GM18502 (cell line): ENCODE measurements around the gene GLYATL1B.
"Not testable (repeated sequence)": the region's sequence is repeated elsewhere in the genome, so short reads cannot be mapped to it uniquely, and the experiment has no call there.

ENCODE experiments used
- ATAC-seq: cut with Tn5 transposase; IDR thresholded peaks from one replicate; pipeline ENCODE4 v1.9.1; 2021; ENCODE audit warnings: mild to moderate bottlenecking; ENCODE audit not compliant: unreplicated experiment, poor library complexity

GLYATL1B gene

GRCh38 chr11:59095225-59095624, 9.1 kb downstream of the GLYATL1B start:
- ATAC-seq: peak; percentile 84

GRCh38 chr11:59095972-59096575, 10.0 kb downstream of the GLYATL1B start:
- not testable (repeated sequence) for ATAC-seq

GRCh38 chr11:59097113-59097708, 11.1 kb downstream of the GLYATL1B start:
- peak; percentile 49 for ATAC-seq

- ATAC-seq: peak; percentile 22
Measured at GRCh38 chr11:59097938-59098337, 11.8 kb downstream of the GLYATL1B start.

GRCh38 chr11:59102259-59102765, 16.2 kb downstream of the GLYATL1B start:
- peak; percentile 73 for ATAC-seq

- peak; percentile 75 for ATAC-seq
Measured at GRCh38 chr11:59106363-59107336, 20.5 kb downstream of the GLYATL1B start, which contains the start of gene FAM111B. Gene FAM111B (plus strand): TSS chr11:59107237. CDS start chr11:59109626, 2,389 bp downstream.

- ATAC-seq: peak; percentile 37
Measured at GRCh38 chr11:59107721-59108120, 21.6 kb downstream of the GLYATL1B start.

- no peak for ATAC-seq
Measured at GRCh38 chr11:59112494-59112893, 26.4 kb downstream of the GLYATL1B start.

GRCh38 chr11:59114344-59114743, 28.2 kb downstream of the GLYATL1B start:
- ATAC-seq: no peak

GRCh38 chr11:59115553-59115952, 29.4 kb downstream of the GLYATL1B start:
- ATAC-seq: no peak

- no peak for ATAC-seq
Measured at GRCh38 chr11:59117774-59118173, 31.7 kb downstream of the GLYATL1B start.

- no peak for ATAC-seq
Measured at GRCh38 chr11:59119826-59120225, 33.7 kb downstream of the GLYATL1B start.

GRCh38 chr11:59135648-59136461, 49.7 kb downstream of the GLYATL1B start:
- peak; percentile 98 for ATAC-seq

- ATAC-seq: not testable (repeated sequence)
Measured at GRCh38 chr11:59136551-59136950, 50.4 kb downstream of the GLYATL1B start.

GRCh38 chr11:59137190-59137589, 51.1 kb downstream of the GLYATL1B start:
- no peak for ATAC-seq

- ATAC-seq: no peak
Measured at GRCh38 chr11:59138643-59139042, 52.5 kb downstream of the GLYATL1B start.

GRCh38 chr11:59141191-59141590, 55.1 kb downstream of the GLYATL1B start:
- no peak for ATAC-seq

- no peak for ATAC-seq
Measured at GRCh38 chr11:59141673-59142460, 55.8 kb downstream of the GLYATL1B start.
